Measurements from ENCODE around the gene OR10H1.
A peak's percentile ranks its signal among the peaks of the same experiment; 100 is the strongest.
"Not testable (repeated sequence)": the region's sequence is repeated elsewhere in the genome, so short reads cannot be mapped to it uniquely, and the experiment has no call there.

Gene OR10H1

GRCh38 chr19:15828611-15829305 is 13.3 kb upstream of the OR10H1 start:
- DNase-seq (ENCODE audit: low read depth) = not testable (repeated sequence)

- no peak for DNase-seq (ENCODE audit: low read depth)
Observed at GRCh38 chr19:15828121-15828610, 12.7 kb upstream of the OR10H1 start.

GRCh38 chr19:15825753-15826152 is 10.3 kb upstream of the OR10H1 start:
- no peak for DNase-seq (ENCODE audit: low read depth)

- no peak for DNase-seq (ENCODE audit: low read depth)
Observed at GRCh38 chr19:15820646-15821045, 5.2 kb upstream of the OR10H1 start.

GRCh38 chr19:15813916-15814315 is 1.5 kb downstream of the OR10H1 start:
- no peak for DNase-seq (ENCODE audit: low read depth)

- DNase-seq (ENCODE audit: low read depth) = peak; percentile 13
Observed at GRCh38 chr19:15812060-15812722, 3.3 kb downstream of the OR10H1 start.

- DNase-seq (ENCODE audit: low read depth) = no peak
Observed at GRCh38 chr19:15811476-15811875, 4.0 kb downstream of the OR10H1 start.

- DNase-seq (ENCODE audit: low read depth) = no peak
Observed at GRCh38 chr19:15810335-15810734, 5.1 kb downstream of the OR10H1 start.

GRCh38 chr19:15794279-15794678 is 21.2 kb downstream of the OR10H1 start:
- DNase-seq (ENCODE audit: low read depth) = not testable (repeated sequence)

GRCh38 chr19:15790096-15790495 is 25.4 kb downstream of the OR10H1 start:
- no peak for DNase-seq (ENCODE audit: low read depth)

- no peak for DNase-seq (ENCODE audit: low read depth)
Observed at GRCh38 chr19:15788594-15789270, 26.7 kb downstream of the OR10H1 start.

GRCh38 chr19:15787611-15788155 is 27.8 kb downstream of the OR10H1 start, which contains the start of gene OR10H5:
Gene OR10H5, plus strand, starts transcription at chr19:15787661. Its CDS starts 6,388 bp downstream, at chr19:15794049.
- DNase-seq (ENCODE audit: low read depth) = no peak

- DNase-seq (ENCODE audit: low read depth) = not testable (repeated sequence)
Observed at GRCh38 chr19:15782896-15783295, 32.6 kb downstream of the OR10H1 start.

- no peak for DNase-seq (ENCODE audit: low read depth)
Observed at GRCh38 chr19:15782211-15782610, 33.3 kb downstream of the OR10H1 start.

- DNase-seq (ENCODE audit: low read depth) = no peak
Observed at GRCh38 chr19:15781661-15782060, 33.8 kb downstream of the OR10H1 start.

GRCh38 chr19:15780610-15781418 is 34.6 kb downstream of the OR10H1 start:
- DNase-seq (ENCODE audit: low read depth) = no peak

- no peak for DNase-seq (ENCODE audit: low read depth)
Observed at GRCh38 chr19:15779756-15780476, 35.5 kb downstream of the OR10H1 start.

- DNase-seq (ENCODE audit: low read depth) = no peak
Observed at GRCh38 chr19:15776991-15777970, 38.2 kb downstream of the OR10H1 start.

- no peak for DNase-seq (ENCODE audit: low read depth)
Observed at GRCh38 chr19:15776264-15776663, 39.2 kb downstream of the OR10H1 start.

GRCh38 chr19:15775249-15775648 is 40.2 kb downstream of the OR10H1 start:
- DNase-seq (ENCODE audit: low read depth) = no peak
